ENCODE measurements around the gene MAPK10. TPM values are rescaled to one million over a fixed set of nuclear protein-coding genes. Genes with fewer than 3 reads are reported as not detected.

MAPK10 gene
- total and polyA plus RNA-seq, 2 of the 8 experiments (the other 6 are each of a cell fraction or from before 2014, with no cell fraction given): 2.5 to 3.1 TPM

DNA sequence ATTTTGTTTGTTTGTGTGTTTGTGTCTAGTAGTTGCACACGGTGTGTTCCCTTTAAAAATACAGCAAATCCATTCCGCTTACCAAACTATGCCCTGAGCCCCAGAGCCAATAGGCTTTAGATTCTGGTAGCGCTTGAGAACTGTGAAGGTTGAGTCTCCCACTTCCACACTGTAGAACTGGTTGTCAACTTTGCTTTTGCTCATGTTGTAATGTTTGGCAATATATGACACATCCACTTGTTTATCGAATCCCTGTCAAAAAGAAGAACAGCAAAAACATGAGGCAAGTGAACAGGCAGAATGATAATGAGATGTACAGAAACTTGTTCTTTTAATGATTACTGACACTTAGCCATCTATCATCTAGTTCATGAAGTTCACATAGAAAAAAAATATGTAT lies 200.6 kb downstream of the MAPK10 start:
- H3K9me3 ChIP-seq (ENCODE audit: insufficient read depth in 2 of 2, low read depth in 1 of 2, low read length in 1 of 2): no peaks in the 10 kb centered on the region
- no peak for FAIRE-seq
- H3K56ac ChIP-seq (replicated peaks; ENCODE audit: insufficient read length, low read depth, low read length): no peak overlapping the region
- no peak overlapping the region for H3K14ac ChIP-seq (ENCODE audit: insufficient read length)
- no peak overlapping the region for H3K27ac ChIP-seq (ENCODE audit: low read depth, low read length)
- no peaks in the 10 kb centered on the region for H3K36me3 ChIP-seq (ENCODE audit: control insufficient read depth in 2 of 4, insufficient read depth in 4 of 4, low read length in 3 of 4)
- H3K18ac ChIP-seq (ENCODE audit: extremely low read depth, low read length): no peak overlapping the region
- H3K27me3 ChIP-seq (replicated peaks in 1 of 4; ENCODE audit: control insufficient read depth in 3 of 4, extremely low read depth in 1 of 4, insufficient read depth in 3 of 4, low read length in 3 of 4): no peaks in the 10 kb centered on the region
- H2BK15ac ChIP-seq (ENCODE audit: low read length): no peak overlapping the region
- ChIA-PET CTCF (ENCODE audit: partially characterized antibody) (interaction anchor here (2.0 kb wide), 1 partner anchor 13 kb away, joined by 4 read pairs; no protein-coding TSS in a partner anchor), POLR2A (ENCODE audit: partially characterized antibody) (no interaction called here)
- no peak overlapping the region for H4K91ac ChIP-seq (replicated peaks; ENCODE audit: insufficient read length, low read length)
- H3K23ac ChIP-seq (ENCODE audit: insufficient read length): no peak overlapping the region
- H3K4ac ChIP-seq (replicated peaks; ENCODE audit: insufficient read length, low read depth, low read length): no peak overlapping the region
- no peak for DNase-seq (ENCODE audit: low read depth in 1 of 2, low spot score in 2 of 2)
- no peak overlapping the region for H2BK12ac ChIP-seq (ENCODE audit: low read depth, low read length)
- H2BK5ac ChIP-seq (ENCODE audit: low read depth, low read length): no peak overlapping the region
- no peak overlapping the region for H3K4me3 ChIP-seq (ENCODE audit: extremely low read depth in 1 of 4, insufficient read depth in 2 of 4, low read depth in 3 of 4, low read length in 4 of 4)
- no peak overlapping the region for H2BK20ac ChIP-seq (ENCODE audit: low read length)
- no peak overlapping the region for H3K4me2 ChIP-seq (ENCODE audit: insufficient read depth in 1 of 2, low read depth in 2 of 2, low read length in 2 of 2)
- H3K23me2 ChIP-seq (ENCODE audit: low read depth, low read length): no peaks in the 10 kb centered on the region
- H3K79me2 ChIP-seq (ENCODE audit: control insufficient read depth in 1 of 2, insufficient read depth in 2 of 2, low read length in 2 of 2): no peaks in the 10 kb centered on the region
- TF ChIP-seq TBP (IDR thresholded peaks at IDR 0.05; ENCODE audit: low read depth, low read length): no peak
- TF ChIP-seq ZNF274 (IDR thresholded peaks at IDR 0.05; ENCODE audit: borderline replicate concordance, extremely low read depth, low read length): no peak
- TF ChIP-seq RBBP5 (IDR thresholded peaks at IDR 0.05; ENCODE audit: borderline replicate concordance, low read depth, low read length): no peak
- no peak for TF ChIP-seq YY1 (IDR thresholded peaks at IDR 0.05; ENCODE audit: low read depth, low read length)
- TF ChIP-seq, protein P1, sequence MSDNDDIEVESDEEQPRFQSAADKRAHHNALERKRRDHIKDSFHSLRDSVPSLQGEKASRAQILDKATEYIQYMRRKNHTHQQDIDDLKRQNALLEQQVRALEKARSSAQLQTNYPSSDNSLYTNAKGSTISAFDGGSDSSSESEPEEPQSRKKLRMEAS (IDR thresholded peaks at IDR 0.05): no peak
- TF ChIP-seq SIRT6 (IDR thresholded peaks at IDR 0.05; ENCODE audit: low read length): no peak
- no peak for TF ChIP-seq PHF8 (conservative IDR thresholded peaks at IDR 0.05; ENCODE audit: low read depth, low read length)
- no peak for TF ChIP-seq TAF1 (IDR thresholded peaks at IDR 0.05; ENCODE audit: low read depth, low read length)
- no peak for TF ChIP-seq SP2 (IDR thresholded peaks at IDR 0.05; ENCODE audit: low read length)
- no peak overlapping the region for H3K9ac ChIP-seq (replicated peaks in 1 of 4; ENCODE audit: extremely low read depth in 1 of 4, low read depth in 3 of 4, low read length in 3 of 4)
- H2AFZ ChIP-seq (ENCODE audit: low read length): no peak overlapping the region
- WGBS, 2 experiments (ENCODE audit: extremely low coverage in 1 of 2, insufficient coverage in 1 of 2, insufficient read length in 1 of 2, insufficient replicate concordance in 2 of 2, low coverage in 1 of 2, low lambda C conversion rate in 2 of 2, missing lambda C conversion rate in 1 of 2): 92% methylated on average over 4 of the region's 4 CpGs; no CpG with 5 or more reads in 1 of the 2 experiments
- H4K8ac ChIP-seq (ENCODE audit: extremely low read depth, insufficient read depth, low read length): no peak overlapping the region
- H4K20me1 ChIP-seq (replicated peaks in 1 of 2; ENCODE audit: control insufficient read depth in 1 of 2, insufficient read depth in 2 of 2, low read length in 2 of 2): no peaks in the 10 kb centered on the region
- H4K5ac ChIP-seq (ENCODE audit: insufficient read length, low read depth, low read length): no peak overlapping the region
- no peak overlapping the region for H2AK5ac ChIP-seq (ENCODE audit: low read depth, low read length)
- H3K4me1 ChIP-seq (replicated peaks in 1 of 4; ENCODE audit: control insufficient read depth in 3 of 4, insufficient read depth in 4 of 4, low read length in 3 of 4): no peaks in the 10 kb centered on the region
- H3K79me1 ChIP-seq (ENCODE audit: low read depth, low read length): no peaks in the 10 kb centered on the region
- H2BK120ac ChIP-seq (replicated peaks; ENCODE audit: low read depth, low read length): no peak overlapping the region
